Naive thymus-derived CD8-positive, alpha-beta T cell (primary cell): Measurements from ENCODE around the gene TEP1. TPM values are rescaled to one million over a fixed set of nuclear protein-coding genes. Genes with fewer than 3 reads are reported as not detected.
A peak's percentile ranks its signal among the peaks of the same experiment; 100 is the strongest.

Experiments used
- ATAC-seq, 2 donors: fragments of 150-1000 bp; cut with Tn5 transposase in 1 of 2; sonication (Bioruptor Pico), chemical (Tn5 transposase) in 1 of 2; 1 replicate in 1 of 2; 2 replicates in 1 of 2; pipeline ENCODE4 v1.10.0; 2021; ENCODE audit warnings: mild to moderate bottlenecking in 2 of 2, moderate library complexity in 2 of 2
- POLR2A ChIA-PET: fragments of 350-600 bp; sonication (Branson Sonifier 250); formaldehyde crosslinking; loops from one replicate; lab custom pipeline; 2021; ENCODE audit warnings: antibody characterized with exemption; lab: Charles Lee
- DNase-seq, 10 donors: peaks; one replicate each; pipeline versions ENCODE4 v3.0.0 to v3.0.0-alpha.2; 2020 to 2022
- H3K27ac Mint-ChIP-seq, 10 donors: one replicate each; pipeline ENCODE4 v1.8.0; 2020 to 2022; ENCODE audit warnings: mild to moderate bottlenecking in 10 of 10, mixed read lengths in 10 of 10, moderate library complexity in 4 of 10, inconsistent platforms in 1 of 10
- H3K27me3 Mint-ChIP-seq, 5 donors: one replicate each; pipeline ENCODE4 v1.8.0; 2021 to 2022; ENCODE audit warnings: mixed read lengths in 5 of 5
- H3K36me3 Mint-ChIP-seq, 3 donors: one replicate each; pipeline ENCODE4 v1.8.0; 2020 to 2022; ENCODE audit warnings: mixed read lengths in 3 of 3, mild to moderate bottlenecking in 2 of 3, inconsistent platforms in 1 of 3
- H3K4me1 Mint-ChIP-seq, 4 donors: one replicate each; pipeline ENCODE4 v1.8.0; 2021 to 2022; ENCODE audit warnings: mixed read lengths in 4 of 4
- H3K4me3 Mint-ChIP-seq, 10 donors: one replicate each; pipeline ENCODE4 v1.8.0; 2020 to 2022; ENCODE audit warnings: mild to moderate bottlenecking in 10 of 10, mixed read lengths in 10 of 10, moderate library complexity in 6 of 10, inconsistent platforms in 1 of 10
- H3K9me3 Mint-ChIP-seq, 9 donors: one replicate each; pipeline ENCODE4 v1.8.0; 2020 to 2022; ENCODE audit warnings: mixed read lengths in 9 of 9, mild to moderate bottlenecking in 3 of 9, inconsistent platforms in 1 of 9, moderate library complexity in 1 of 9
- polyA plus RNA-seq, 3 donors: library from polyadenylated mRNA; unstranded; fragments of 300-500 nt; fragmentation: Illumina TruSeq; gene quantifications; one replicate each; pipeline ENCODE4 v1.2.3, GENCODE V29; 2021
- total RNA-seq, 8 experiments: library from RNA in 2 of 8; stranded (reverse) in 2 of 8; gene quantifications; one replicate each; pipeline ENCODE4 v1.2.3 and lab custom pipeline; 2021 to 2026

Gene TEP1
- total and polyA plus RNA-seq, 5 experiments from 2014 or later, result 3.0 to 70.4 (median 4.9) TPM

GRCh38 chr14:20332788-20333493 is 80.4 kb downstream of the TEP1 start, which contains the start of gene CCNB1IP1:
CCNB1IP1 (minus strand) TSS chr14:20333279; CDS start chr14:20316523, 16,756 bp downstream.
- DNase-seq (peak in 9 of 10 donors; percentile 34 to 78 (median 64)), ATAC-seq (peak; percentile 97 to 98)
- Mint-ChIP-seq H3K4me1 (peaks cover 3 to 34% (median 33%) of the 10 kb centered on the region in 4 donors), H3K27ac (peak within 1 kb of the TSS; percentile 87 to 96 (median 93)), H3K27me3 (no peaks in the 10 kb centered on the region), H3K9me3 (no peaks in the 10 kb centered on the region), H3K36me3 (no peaks in the 10 kb centered on the region), H3K4me3 (peak within 1 kb of the TSS; percentile 88 to 100 (median 97))
- POLR2A ChIA-PET, result interaction anchor here (1.0 to 2.9 kb wide), 4 partner anchors 9 to 349 kb away, joined by 3 to 23 read pairs (median 7); partner anchors contain the start of gene PARP2

GRCh38 chr14:20332431-20332787 is 80.9 kb downstream of the TEP1 start:
- H3K27me3 Mint-ChIP-seq, result no peaks in the 10 kb centered on the region
- peak overlapping the region; percentile 65 to 96 (median 93) for H3K27ac Mint-ChIP-seq
- H3K9me3 Mint-ChIP-seq, result no peaks in the 10 kb centered on the region
- H3K4me3 Mint-ChIP-seq, result peak overlapping the region; percentile 88 to 100 (median 97)
- no peaks in the 10 kb centered on the region for H3K36me3 Mint-ChIP-seq
- DNase-seq (no peak), ATAC-seq (no peak)
- POLR2A ChIA-PET, result interaction anchor here (0.7 to 2.9 kb wide), 5 partner anchors 9 to 349 kb away, joined by 3 to 23 read pairs (median 5); partner anchors contain the start of gene PARP2
- peaks cover 5 to 39% (median 37%) of the 10 kb centered on the region in 4 donors for H3K4me1 Mint-ChIP-seq

- ATAC-seq, result no peak
- Mint-ChIP-seq H3K9me3 (no peaks in the 10 kb centered on the region), H3K27ac (peak overlapping the region in 3 of 10 donors; percentile 27 to 87 (median 45)), H3K27me3 (no peaks in the 10 kb centered on the region), H3K36me3 (peaks cover 0 to 3% (median 0%) of the 10 kb centered on the region in 3 donors), H3K4me1 (peaks cover 7 to 44% (median 41%) of the 10 kb centered on the region in 4 donors), H3K4me3 (peak overlapping the region in 1 of 10 donors; percentile 92)
- no peak for DNase-seq
- POLR2A ChIA-PET, result interaction anchor here (0.6 to 2.9 kb wide), 3 partner anchors 12 to 351 kb away, joined by 3 to 23 read pairs (median 3); partner anchors contain the start of gene PARP2
Measured at GRCh38 chr14:20331053-20331613, 82.2 kb downstream of the TEP1 start.

- ATAC-seq, result no peak
- Mint-ChIP-seq H3K4me1 (peaks cover 7 to 42% (median 40%) of the 10 kb centered on the region in 4 donors), H3K4me3 (no peak overlapping the region), H3K9me3 (no peaks in the 10 kb centered on the region), H3K27me3 (no peaks in the 10 kb centered on the region), H3K36me3 (peaks cover 0 to 10% (median 4%) of the 10 kb centered on the region in 3 donors), H3K27ac (peak overlapping the region in 1 of 10 donors; percentile 65)
- POLR2A ChIA-PET, result interaction anchor here (0.9 to 2.8 kb wide), 2 partner anchors 13 to 14 kb away, joined by 3 to 20 read pairs; partner anchors contain the start of gene PARP2
- no peak for DNase-seq
Measured at GRCh38 chr14:20329355-20329754, 83.9 kb downstream of the TEP1 start.

GRCh38 chr14:20328705-20329104 is 84.6 kb downstream of the TEP1 start:
- no peak for ATAC-seq
- Mint-ChIP-seq H3K4me1 (peaks cover 7 to 42% (median 38%) of the 10 kb centered on the region in 4 donors), H3K36me3 (peaks cover 0 to 16% (median 6%) of the 10 kb centered on the region in 3 donors), H3K4me3 (no peak overlapping the region), H3K9me3 (no peaks in the 10 kb centered on the region), H3K27ac (peak overlapping the region in 4 of 10 donors; percentile 2 to 78 (median 40)), H3K27me3 (no peaks in the 10 kb centered on the region)
- POLR2A ChIA-PET, result interaction anchor here (1.4 to 2.8 kb wide), 2 partner anchors 14 to 281 kb away, joined by 5 to 20 read pairs; partner anchors contain the start of gene PARP2
- DNase-seq, result no peak

GRCh38 chr14:20327005-20327869 is 86.1 kb downstream of the TEP1 start:
- DNase-seq, result peak in 7 of 10 donors; percentile 8 to 75 (median 46)
- Mint-ChIP-seq H3K4me1 (peaks cover 7 to 29% (median 25%) of the 10 kb centered on the region in 4 donors), H3K27ac (peak overlapping the region in 9 of 10 donors; percentile 0 to 91 (median 78)), H3K4me3 (peak overlapping the region in 4 of 10 donors; percentile 4 to 15 (median 7)), H3K36me3 (peaks cover 0 to 25% (median 6%) of the 10 kb centered on the region in 3 donors), H3K9me3 (no peaks in the 10 kb centered on the region), H3K27me3 (no peaks in the 10 kb centered on the region)
- peak; percentile 57 to 60 for ATAC-seq
- POLR2A ChIA-PET, result interaction anchor here (2.8 kb wide), 1 partner anchor 15 kb away, joined by 20 read pairs; the partner anchor contains the start of gene PARP2

GRCh38 chr14:20317720-20318119 is 95.6 kb downstream of the TEP1 start:
- H3K36me3 Mint-ChIP-seq, result peaks cover 0 to 78% (median 21%) of the 10 kb centered on the region in 3 donors
- H3K9me3 Mint-ChIP-seq, result no peaks in the 10 kb centered on the region
- H3K4me1 Mint-ChIP-seq, result peaks cover 0 to 4% (median 1%) of the 10 kb centered on the region in 4 donors
- no peak overlapping the region for H3K4me3 Mint-ChIP-seq
- H3K27me3 Mint-ChIP-seq, result no peaks in the 10 kb centered on the region
- H3K27ac Mint-ChIP-seq, result no peak overlapping the region
- no peak for DNase-seq
- ATAC-seq, result no peak
- POLR2A ChIA-PET, result interaction anchor here (1.1 kb wide), 1 partner anchor 8 kb away, joined by 3 read pairs; no protein-coding TSS in a partner anchor

Other genes with a start within 250 kb of the TEP1 start
- not detected for gene OR11G2, start 222.6 kb downstream of the TEP1 start, total RNA-seq
- not detected for gene OR11G2, start 222.6 kb downstream of the TEP1 start, polyA plus RNA-seq
- not detected for gene OR11H6, start 189.8 kb downstream of the TEP1 start, total RNA-seq
- gene OR11H6, start 189.8 kb downstream of the TEP1 start, polyA plus RNA-seq, result not detected
- not detected for gene OR11H7, start 184.5 kb downstream of the TEP1 start, total RNA-seq
- not detected for gene OR11H7, start 184.5 kb downstream of the TEP1 start, polyA plus RNA-seq
- not detected for gene OR11H4, start 174.2 kb downstream of the TEP1 start, total RNA-seq
- not detected for gene OR11H4, start 174.2 kb downstream of the TEP1 start, polyA plus RNA-seq
- gene TTC5, start 107.5 kb downstream of the TEP1 start, total RNA-seq, result 10 to 100 TPM; 22.8 to 23.5 TPM
- gene TTC5, start 107.5 kb downstream of the TEP1 start, polyA plus RNA-seq, result 10 to 100 TPM; 16.1 to 22.3 (median 18.7) TPM
- gene CCNB1IP1, start 80.2 kb downstream of the TEP1 start, total RNA-seq, result 10 to 100 TPM; 26.6 to 28.4 TPM
- 10 to 100 TPM; 15.7 to 21.6 (median 18.5) TPM for gene CCNB1IP1, start 80.2 kb downstream of the TEP1 start, polyA plus RNA-seq
- gene PARP2, start 69.9 kb downstream of the TEP1 start, total RNA-seq, result 10 to 100 TPM; 21.6 to 22.9 TPM
- gene PARP2, start 69.9 kb downstream of the TEP1 start, polyA plus RNA-seq, result 10 to 100 TPM in 1 of 3 donors, 1 to 10 TPM in 2; 8.8 to 13.6 (median 9.6) TPM
- gene KLHL33, start 22.7 kb upstream of the TEP1 start, total RNA-seq, result under 1 TPM; 0.52 to 0.57 TPM
- gene KLHL33, start 22.7 kb upstream of the TEP1 start, polyA plus RNA-seq, result under 1 TPM; 0.43 to 0.77 (median 0.43) TPM
- 10 to 100 TPM; 82.5 to 89.2 TPM for gene OSGEP, start 41.3 kb upstream of the TEP1 start, total RNA-seq
- 10 to 100 TPM; 38.8 to 43.3 (median 42.0) TPM for gene OSGEP, start 41.3 kb upstream of the TEP1 start, polyA plus RNA-seq
- gene APEX1, start 41.7 kb upstream of the TEP1 start, total RNA-seq, result 100 to 1,000 TPM; 137 to 144 TPM
- 100 to 1,000 TPM; 125 to 176 (median 148) TPM for gene APEX1, start 41.7 kb upstream of the TEP1 start, polyA plus RNA-seq
- 10 to 100 TPM; 74.2 to 76.1 TPM for gene PIP4P1, start 47.9 kb upstream of the TEP1 start, total RNA-seq
- gene PIP4P1, start 47.9 kb upstream of the TEP1 start, polyA plus RNA-seq, result 10 to 100 TPM; 21.0 to 31.1 (median 21.3) TPM
- gene PNP, start 55.9 kb upstream of the TEP1 start, total RNA-seq, result 10 to 100 TPM; 64.6 to 65.7 TPM
- 10 to 100 TPM; 32.2 to 57.9 (median 40.6) TPM for gene PNP, start 55.9 kb upstream of the TEP1 start, polyA plus RNA-seq
- under 1 TPM; 0.77 to 0.83 TPM for gene RNASE10, start 92.0 kb upstream of the TEP1 start, total RNA-seq
- gene RNASE10, start 92.0 kb upstream of the TEP1 start, polyA plus RNA-seq, result under 1 TPM in 1 of 3 donors, not detected in 2; 0.19 TPM
- gene RNASE9, start 147.5 kb upstream of the TEP1 start, total RNA-seq, result not detected
- gene RNASE9, start 147.5 kb upstream of the TEP1 start, polyA plus RNA-seq, result not detected
- not detected for gene RNASE11, start 174.5 kb upstream of the TEP1 start, total RNA-seq
- not detected for gene RNASE11, start 174.5 kb upstream of the TEP1 start, polyA plus RNA-seq
- not detected for gene RNASE12, start 177.9 kb upstream of the TEP1 start, total RNA-seq
- gene RNASE12, start 177.9 kb upstream of the TEP1 start, polyA plus RNA-seq, result not detected
- gene OR6S1, start 228.2 kb upstream of the TEP1 start, total RNA-seq, result not detected
- not detected for gene OR6S1, start 228.2 kb upstream of the TEP1 start, polyA plus RNA-seq